Coronary artery (tissue), 2 donors: ENCODE results near the gene TTC21B.
A peak's percentile ranks its signal among the peaks of the same experiment; 100 is the strongest.
"Not testable (repeated sequence)": the region's sequence is repeated elsewhere in the genome, so short reads cannot be mapped to it uniquely, and the experiment has no call there.

Experiments used
- DNase-seq: peaks from one replicate; pipeline ENCODE4 v3.0.0-alpha.2; 2017; ENCODE audit warnings: low spot score
- H3K27ac ChIP-seq, 2 donors: fragments of 200-600 bp; sonication (generic); one replicate each; pipeline ENCODE4 v1.5.1; 2016 to 2019
- H3K4me3 ChIP-seq: fragments of 200-600 bp; sonication (generic); 2 replicates; pipeline ENCODE4 v1.5.1; 2016; ENCODE audit warnings: mild to moderate bottlenecking, moderate library complexity
- TF ChIP-seq, protein P1 (sequence below): fragments of 200-600 bp; sonication (generic); IDR thresholded peaks from one replicate; pipeline ENCODE4 v1.5.1; 2019; ENCODE audit warnings: antibody characterized with exemption

Gene TTC21B

DNA sequence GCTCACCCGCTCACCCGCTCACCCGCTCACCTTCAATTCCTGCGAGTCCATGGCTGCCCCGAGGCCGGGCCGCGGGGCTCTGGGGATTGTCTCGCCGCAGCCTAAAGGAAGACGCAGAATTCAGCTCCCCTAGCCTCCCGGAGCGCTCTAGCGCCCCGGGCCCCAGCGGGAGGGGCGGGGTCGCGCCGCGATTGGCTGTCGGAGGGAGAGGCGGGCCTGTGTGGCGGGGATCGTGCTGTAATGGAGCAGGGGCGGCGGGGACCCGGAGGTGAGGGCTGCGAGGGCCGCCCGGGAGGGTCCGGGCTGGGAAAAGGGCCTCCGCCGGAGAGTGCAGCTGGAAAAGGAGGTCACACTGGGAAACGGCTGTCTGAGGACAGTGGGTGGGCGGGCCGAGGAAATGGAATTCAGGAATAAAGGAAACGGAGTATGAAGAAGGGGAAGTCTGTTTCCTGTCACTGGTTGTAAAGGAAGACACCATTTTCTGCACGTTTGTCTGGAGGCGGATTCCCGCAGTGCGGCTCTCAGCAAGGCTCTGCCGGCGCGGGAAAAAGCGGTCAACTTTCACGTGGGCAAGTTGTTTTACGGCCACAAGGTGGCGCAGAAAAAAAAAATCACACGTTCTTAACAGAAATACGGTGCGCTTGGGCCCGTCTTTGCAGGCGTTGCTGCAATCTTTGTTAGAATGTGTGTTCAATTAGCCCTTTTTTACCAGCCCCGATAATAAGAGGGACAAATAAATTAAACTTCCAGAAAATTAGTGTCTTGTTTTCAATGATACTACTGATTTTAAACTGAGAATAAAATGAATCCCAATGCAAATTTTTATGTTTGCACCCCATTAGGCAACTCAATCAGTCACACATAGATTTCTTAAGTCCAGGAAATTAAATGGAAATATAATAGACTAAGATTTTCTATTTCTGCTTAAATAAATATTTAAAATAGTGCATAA is at the start of gene TTC21B:
TSS of gene TTC21B (minus strand) at position 122 of the 952 bp plus-strand sequence. CDS start at position 51, 71 bp downstream.
- Histone ChIP-seq H3K27ac (peak within 1 kb of the TSS; percentile 76 to 93), H3K4me3 (peak within 1 kb of the TSS; percentile 96)
- peak; percentile 96 for DNase-seq
- TF ChIP-seq, protein P1, sequence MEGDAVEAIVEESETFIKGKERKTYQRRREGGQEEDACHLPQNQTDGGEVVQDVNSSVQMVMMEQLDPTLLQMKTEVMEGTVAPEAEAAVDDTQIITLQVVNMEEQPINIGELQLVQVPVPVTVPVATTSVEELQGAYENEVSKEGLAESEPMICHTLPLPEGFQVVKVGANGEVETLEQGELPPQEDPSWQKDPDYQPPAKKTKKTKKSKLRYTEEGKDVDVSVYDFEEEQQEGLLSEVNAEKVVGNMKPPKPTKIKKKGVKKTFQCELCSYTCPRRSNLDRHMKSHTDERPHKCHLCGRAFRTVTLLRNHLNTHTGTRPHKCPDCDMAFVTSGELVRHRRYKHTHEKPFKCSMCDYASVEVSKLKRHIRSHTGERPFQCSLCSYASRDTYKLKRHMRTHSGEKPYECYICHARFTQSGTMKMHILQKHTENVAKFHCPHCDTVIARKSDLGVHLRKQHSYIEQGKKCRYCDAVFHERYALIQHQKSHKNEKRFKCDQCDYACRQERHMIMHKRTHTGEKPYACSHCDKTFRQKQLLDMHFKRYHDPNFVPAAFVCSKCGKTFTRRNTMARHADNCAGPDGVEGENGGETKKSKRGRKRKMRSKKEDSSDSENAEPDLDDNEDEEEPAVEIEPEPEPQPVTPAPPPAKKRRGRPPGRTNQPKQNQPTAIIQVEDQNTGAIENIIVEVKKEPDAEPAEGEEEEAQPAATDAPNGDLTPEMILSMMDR: peak; percentile 58

DNA sequence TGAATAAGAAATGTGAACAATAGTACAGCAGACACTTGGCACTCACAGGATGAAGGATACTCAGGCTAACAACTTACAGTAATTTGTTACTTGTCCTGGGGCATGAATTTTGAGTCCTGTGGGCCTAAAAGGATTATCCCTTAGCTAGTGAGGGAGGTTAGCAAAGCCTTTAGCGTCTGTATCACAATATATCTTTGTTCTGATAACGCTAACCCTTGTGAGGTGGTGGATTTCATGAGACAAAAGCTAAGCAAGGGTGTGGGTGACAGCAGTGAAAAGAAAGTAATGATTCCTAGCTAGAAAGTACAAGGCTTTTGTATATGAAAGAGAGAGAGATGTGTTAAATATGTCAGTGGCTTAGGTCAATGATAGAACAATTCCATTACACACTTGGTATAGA is 46.8 kb upstream of the TTC21B start:
- Histone ChIP-seq H3K4me3 (no peak overlapping the region), H3K27ac (no peak overlapping the region)
- TF ChIP-seq, protein P1: no peak
- DNase-seq: no peak

DNA sequence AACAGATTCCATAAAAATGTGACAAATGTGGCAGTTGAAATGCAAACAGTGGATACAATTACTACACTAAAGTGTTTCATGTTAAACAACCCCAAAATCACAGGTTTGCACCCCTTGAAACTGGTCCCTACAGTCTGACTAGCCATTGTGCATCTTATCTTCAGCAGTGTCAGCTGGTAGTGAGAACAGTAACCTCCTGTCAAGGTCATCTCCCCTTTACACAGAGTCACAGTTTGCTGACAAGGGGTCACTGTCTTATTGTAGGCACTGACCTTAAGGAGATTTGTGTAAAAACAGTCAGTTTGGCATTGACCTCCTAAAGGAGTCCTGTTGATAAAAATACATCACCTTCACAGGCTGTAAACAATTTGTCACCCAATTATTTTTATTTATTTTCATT is 37.3 kb upstream of the TTC21B start:
- H3K4me3 ChIP-seq: no peak overlapping the region
- H3K27ac ChIP-seq: no peak overlapping the region
- no peak for DNase-seq
- TF ChIP-seq, protein P1: no peak

DNA sequence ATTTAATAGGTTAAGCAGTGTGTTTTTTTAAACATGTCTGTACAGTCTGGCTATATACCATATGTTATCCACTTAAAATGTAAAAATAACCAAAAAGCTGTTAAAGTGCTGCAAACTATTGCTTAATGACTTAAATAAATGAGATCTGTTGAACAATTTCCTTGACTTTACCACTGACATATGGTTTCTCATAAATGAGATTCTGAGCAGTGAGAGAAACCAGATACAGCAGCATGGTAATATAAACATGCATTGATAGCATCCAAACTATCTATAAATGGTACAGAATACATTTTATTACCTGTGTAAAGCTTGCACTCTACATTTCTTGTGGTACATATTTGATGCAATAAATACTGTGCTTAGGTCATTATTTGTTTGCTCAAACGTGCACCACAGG is 36.3 kb upstream of the TTC21B start:
- no peak overlapping the region for H3K27ac ChIP-seq
- H3K4me3 ChIP-seq: no peak overlapping the region
- no peak for DNase-seq
- TF ChIP-seq, protein P1: no peak

DNA sequence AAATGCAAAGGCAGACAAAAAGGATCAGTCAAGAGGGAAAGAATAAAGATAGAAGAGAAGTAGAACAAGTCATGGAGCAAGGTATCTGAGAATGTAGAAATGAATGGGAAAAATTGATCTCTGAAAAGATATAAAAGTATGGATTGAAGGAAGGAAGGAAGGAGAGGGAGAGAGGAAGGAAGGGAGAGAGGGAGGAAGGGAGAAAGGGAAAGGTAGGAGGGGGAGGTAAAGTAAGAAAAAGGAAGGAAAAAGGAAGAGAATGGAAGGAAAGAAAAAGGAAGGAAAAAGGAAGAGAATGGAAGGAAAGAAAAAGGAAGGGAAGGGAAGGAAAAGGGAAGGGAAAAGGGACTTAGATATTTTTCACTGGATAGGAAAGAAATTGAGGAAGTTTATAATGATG is 31.5 kb upstream of the TTC21B start:
- H3K4me3 ChIP-seq: no peak overlapping the region
- TF ChIP-seq, protein P1: no peak

DNA sequence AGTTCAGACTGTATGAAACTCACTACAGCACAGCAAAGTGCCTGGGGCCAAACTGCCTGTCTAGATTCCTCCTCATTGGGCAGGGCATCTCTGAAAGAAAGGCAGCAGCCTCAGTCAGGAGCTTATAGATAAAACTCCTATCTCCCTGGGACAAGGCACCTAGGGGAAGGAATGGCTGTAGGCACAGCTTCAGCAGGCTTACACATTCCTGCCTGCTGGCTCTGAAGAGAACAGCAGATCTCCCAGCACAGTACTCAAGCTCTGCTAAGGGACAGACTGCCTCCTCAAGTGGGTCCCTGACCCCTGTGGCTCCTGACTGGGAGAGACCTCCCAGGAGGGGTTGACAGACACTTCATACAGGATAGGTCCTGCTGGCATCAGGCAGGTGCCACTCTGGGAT is 18.6 kb upstream of the TTC21B start:
- not testable (repeated sequence) for DNase-seq, H3K27ac ChIP-seq, H3K4me3 ChIP-seq

More for the DNA sequence above, 31.5 kb upstream of the TTC21B start:
- no peak overlapping the region for H3K27ac ChIP-seq
- no peak for DNase-seq

DNA sequence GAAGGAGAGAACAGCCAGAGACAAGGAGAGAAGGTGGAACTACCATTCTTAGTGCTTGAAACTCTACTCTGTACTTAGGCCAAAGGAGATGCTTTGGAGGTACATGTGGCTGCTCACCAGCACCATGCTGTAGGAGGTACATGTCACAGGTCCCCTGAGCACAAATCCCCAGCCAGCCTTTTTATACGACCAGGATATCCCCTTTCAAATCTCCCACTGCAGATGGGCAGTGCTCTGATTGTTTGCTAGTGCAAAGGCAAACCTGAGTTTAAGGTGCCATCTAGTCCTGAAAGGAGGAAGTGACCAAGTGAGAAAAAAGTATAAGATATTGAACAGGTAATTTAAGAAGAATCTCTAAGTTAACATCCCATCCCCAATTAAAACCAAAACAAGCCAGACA is 17.1 kb upstream of the TTC21B start:
- Histone ChIP-seq H3K4me3 (no peak overlapping the region), H3K27ac (no peak overlapping the region)
- DNase-seq: no peak
- TF ChIP-seq, protein P1: no peak
